22Rv1 (cell line): Measurements from ENCODE around the gene PSKH1.
"Not testable (repeated sequence)": the region's sequence is repeated elsewhere in the genome, so short reads cannot be mapped to it uniquely, and the experiment has no call there.

Source experiments
- CTCF ChIP-seq: fragments of 450-650 bp; IDR thresholded peaks from 2 replicates; pipeline ENCODE4 v1.5.1; 2017; ENCODE audit warnings: mild to moderate bottlenecking
- ZFX ChIP-seq: fragments of 450-650 bp; IDR thresholded peaks from 2 replicates; pipeline ENCODE4 v1.6.1; 2017; ENCODE audit warnings: antibody characterized with exemption, borderline replicate concordance

- TF ChIP-seq CTCF, ZFX: not testable (repeated sequence)
Observed at GRCh38 chr16:67937713-67938112, 44.7 kb downstream of the PSKH1 start.
